K562 (cell line): Measurements from ENCODE around the gene ZNF433. TPM values are rescaled to one million over a fixed set of nuclear protein-coding genes. Genes with fewer than 3 reads are reported as not detected.

Experiments used
- ATAC-seq: fragments of 200-7000 bp; cut with Tn5 transposase; 3 replicates; pipeline ENCODE4 v1.9.1; 2020; ENCODE audit warnings: moderate library complexity
- BruUV-seq: library from RNA; stranded (reverse); fragments of 400-500 nt; replicated peaks from 2 replicates; lab custom pipeline; 2021; lab: Mats Ljungman, UMichigan
- CTCF ChIA-PET: fragments of 300-600 bp; formaldehyde crosslinking; extraction: SDS; loops from one replicate; lab custom pipeline; 2021; ENCODE audit warnings: low intra/inter-chr PET ratio; lab: Yijun Ruan, JAX
- POLR2A ChIA-PET: fragments of 300-600, 350-650 bp; sonication (Branson Sonifier 250); formaldehyde crosslinking; extraction: SDS; loops from one replicate; lab custom pipeline; 2021; ENCODE audit warnings: antibody characterized with exemption, inconsistent platforms; lab: Yijun Ruan, JAX
- DNase-seq, 4 experiments: peaks; one replicate each; pipeline versions ENCODE4 v3.0.0 to v3.0.0-alpha.2; 2011 to 2018; ENCODE audit warnings: low spot score in 3 of 4, mixed read lengths in 3 of 4; ENCODE audit errors: extremely low read depth in 1 of 4
- FAIRE-seq: peaks from 2 replicates; lab custom pipeline; 2011; peaks lifted over from hg19 to GRCh38; lab: Jason Lieb, UNC
- H2AFZ ChIP-seq: 2 replicates; pipeline ENCODE4 v1.6.0; 2011; ENCODE audit warnings: low read depth, low read length, control low read depth, inconsistent platforms
- H3K27ac ChIP-seq: fragments of 200-600 bp; 3 replicates; pipeline ENCODE4 v1.8.0; 2011; ENCODE audit warnings: low read depth, mild to moderate bottlenecking, control low read depth, inconsistent platforms, low read length, moderate library complexity, mixed read lengths; ENCODE audit errors: extremely low read depth
- H3K27me3 ChIP-seq, 2 experiments: fragments of 300-600 bp in 1 of 2; 2 replicates in 1 of 2; 3 replicates in 1 of 2; pipeline versions ENCODE4 v1.6.0 to v1.8.0; 2011; ENCODE audit warnings: inconsistent platforms in 2 of 2, low read length in 2 of 2, mild to moderate bottlenecking in 1 of 2, mixed read lengths in 1 of 2, moderate library complexity in 1 of 2; ENCODE audit not compliant: control insufficient read depth in 2 of 2, insufficient read depth in 2 of 2
- H3K36me3 ChIP-seq: fragments of 300-600 bp; 3 replicates; pipeline ENCODE4 v1.8.0; 2011; ENCODE audit warnings: mild to moderate bottlenecking, low read length, inconsistent platforms; ENCODE audit not compliant: control insufficient read depth, insufficient read depth
- H3K4me1 ChIP-seq, 2 experiments: fragments of 200-600 bp in 1 of 2; replicated peaks in 1 of 2; 2 replicates in 1 of 2; 3 replicates in 1 of 2; pipeline versions ENCODE4 v1.5.1 to v1.8.0; 2011; ENCODE audit warnings: inconsistent platforms in 2 of 2, low read length in 2 of 2, mild to moderate bottlenecking in 1 of 2, mixed read lengths in 1 of 2, moderate library complexity in 1 of 2; ENCODE audit not compliant: control insufficient read depth in 2 of 2, insufficient read depth in 2 of 2
- H3K4me2 ChIP-seq: 2 replicates; pipeline ENCODE4 v1.6.1; 2011; ENCODE audit warnings: low read length, control low read depth, inconsistent platforms, mixed read lengths; ENCODE audit not compliant: insufficient read depth
- H3K4me3 ChIP-seq: fragments of 200-600 bp; sonication (generic), shearing (Covaris generic); 2 replicates; pipeline ENCODE4 v1.5.1; 2016; ENCODE audit warnings: control low read depth, inconsistent platforms
- H3K79me2 ChIP-seq: fragments of 200-600 bp; 3 replicates; pipeline ENCODE4 v1.8.0; 2011; ENCODE audit warnings: low read length, inconsistent platforms; ENCODE audit not compliant: control insufficient read depth, insufficient read depth
- H3K9ac ChIP-seq, 2 experiments: 2 replicates each; pipeline versions ENCODE4 v1.6.0 to v1.6.1; 2011; ENCODE audit warnings: low read depth in 2 of 2, low read length in 2 of 2, control low read depth in 1 of 2, inconsistent platforms in 1 of 2, mild to moderate bottlenecking in 1 of 2, mixed read lengths in 1 of 2; ENCODE audit not compliant: insufficient read depth in 1 of 2
- H3K9me1 ChIP-seq: one replicate; pipeline ENCODE4 v1.6.0; 2011; ENCODE audit warnings: inconsistent platforms, mild to moderate bottlenecking, low read length, moderate library complexity; ENCODE audit not compliant: control insufficient read depth, insufficient read depth
- H3K9me3 ChIP-seq: replicated peaks from 2 replicates; pipeline ENCODE4 v1.5.1; 2011; ENCODE audit warnings: low read depth, low read length, inconsistent platforms; ENCODE audit not compliant: control insufficient read depth, insufficient read depth
- H4K20me1 ChIP-seq: replicated peaks from 2 replicates; pipeline ENCODE4 v1.6.1; 2011; ENCODE audit warnings: low read length, inconsistent platforms, mixed read lengths; ENCODE audit not compliant: control insufficient read depth, insufficient read depth
- CBX5 ChIP-seq: IDR thresholded peaks from 2 replicates; pipeline ENCODE4 v1.6.1; 2014; ENCODE audit warnings: low read depth, borderline replicate concordance
- MXI1 ChIP-seq: IDR thresholded peaks from 2 replicates; pipeline ENCODE4 v1.6.1; 2011; ENCODE audit warnings: low read depth, mild to moderate bottlenecking, improper control_type of control experiment, low read length
- SPI1 ChIP-seq: IDR thresholded peaks from 2 replicates; pipeline ENCODE4 v1.6.1; 2011; ENCODE audit warnings: low read depth, low read length, control low read depth, borderline replicate concordance
- ZNF644 ChIP-seq: fragments of 200-800 bp; sonication (Bioruptor generic); IDR thresholded peaks from 2 replicates; pipeline ENCODE4 v1.6.1; 2016; ENCODE audit warnings: low read depth, missing genetic modification characterization, missing compliant biosample characterization
- WGBS: fragments of 100-300 bp; shearing (Covaris generic); methylation state at CpG from one replicate; pipeline ENCODE4 v1.1.6; 2016; ENCODE audit warnings: low coverage, mixed read lengths; ENCODE audit not compliant: insufficient coverage; ENCODE audit errors: missing lambda C conversion rate; 5-methylcytosine and 5-hydroxymethylcytosine counted together
- in situ Hi-C: fragments of 300-500 bp; cut with MboI; formaldehyde crosslinking; loops from 4 replicates; pipeline ENCODE4 v1.15.0; 2018; ENCODE audit warnings: inconsistent platforms, mixed read lengths
- intact Hi-C: fragments of 100-400 bp; cut with micrococcal nuclease; formaldehyde crosslinking; loops from 2 replicates; pipeline ENCODE4 v1.14.2; 2022
- polyA plus RNA-seq, 8 experiments: library from polyadenylated mRNA; depleted of rRNA in 4 of 8; stranded (reverse) in 5 of 8; unstranded in 3 of 8; fragments of >200 nt; fragmentation: Nextera tagmentation in 2 of 8; fragmentation: Illumina TruSeq in 1 of 8; extraction: Ambion mirVana in 2 of 8; extraction: Trizol in 1 of 8; gene quantifications; 2 replicates each; pipeline versions ENCODE4 v1.2.1 to v1.2.3, GENCODE V29; 2011 to 2014; ENCODE audit warnings: inconsistent platforms in 1 of 8, missing spikeins in 1 of 8
- total RNA-seq, 7 experiments: library from RNA; depleted of rRNA in 6 of 7; stranded (reverse); fragments of >200 nt in 6 of 7; fragmentation: Illumina TruSeq in 2 of 7; extraction: Trizol in 2 of 7; gene quantifications; 2 replicates each; pipeline versions ENCODE4 v1.2.1 to v1.2.3, GENCODE V29; 2011 to 2021; ENCODE audit warnings: low replicate concordance in 1 of 7

ZNF433 gene
- total and polyA plus RNA-seq, 9 of the 15 experiments (the other 6 are each of a cell fraction or from before 2014, with no cell fraction given), result 2.0 to 4.1 (median 2.9) TPM

- no peaks in the 10 kb centered on the region for H3K9me1 ChIP-seq
- ATAC-seq, result no peak
- no TSS peak for BruUV-seq
- peaks cover 0 to 13% of the 10 kb centered on the region in 2 experiments; a peak in 2 of 5 replicates for H3K4me1 ChIP-seq
- in situ Hi-C loops (no loop called here), intact Hi-C loops (no loop called here)
- H3K4me3 ChIP-seq, result peak overlapping the region; percentile 44
- H3K9ac ChIP-seq, result peak overlapping the region; percentile 59 to 91; a peak in 3 of 4 replicates
- POLR2A ChIA-PET, result interaction anchor here (1.2 to 1.5 kb wide), 2 partner anchors 10 to 17 kb away, joined by 3 to 5 read pairs; partner anchors contain the start of gene ZNF433
- no peak for FAIRE-seq
- no peaks in the 10 kb centered on the region for H3K36me3 ChIP-seq
- peaks cover 5% of the 10 kb centered on the region; the same call in 1 of the 2 replicates for H3K9me3 ChIP-seq
- peak overlapping the region; percentile 64 for H3K4me2 ChIP-seq
- no peak for DNase-seq
- CTCF ChIA-PET, result no interaction called here
- peak overlapping the region; percentile 69; the same call in 1 of the 2 replicates for H2AFZ ChIP-seq
- no peaks in the 10 kb centered on the region for H4K20me1 ChIP-seq
- 37% methylated on average over 14 of the region's 14 CpGs for WGBS
- TF ChIP-seq SPI1 (0 out of 2 replicates have a peak, but pooled peaks have one; percentile 7), MXI1 (no peak)
- TF ChIP-seq, all 486 proteins: peak for 1
- H3K27ac ChIP-seq, result no peak overlapping the region
- H3K27me3 ChIP-seq, result no peaks in the 10 kb centered on the region
- H3K79me2 ChIP-seq, result no peaks in the 10 kb centered on the region
Observed at GRCh38 chr19:12052091-12052496, 16.6 kb upstream of the ZNF433 start.

GRCh38 chr19:12047868-12048267 lies 12.4 kb upstream of the ZNF433 start:
- Histone ChIP-seq H3K27ac (no peak overlapping the region), H3K4me2 (no peak overlapping the region), H4K20me1 (no peaks in the 10 kb centered on the region)
- TF ChIP-seq ZNF644 (no peak), CBX5 (no peak)
- TF ChIP-seq, all 486 proteins: peak for 0
- in situ Hi-C loops (no loop called here), intact Hi-C loops (no loop called here)
- ATAC-seq, result no peak
- Histone ChIP-seq H3K27me3 (no peaks in the 10 kb centered on the region), H3K79me2 (no peaks in the 10 kb centered on the region), H3K9ac (no peak overlapping the region), H3K4me1 (peaks cover 0 to 11% of the 10 kb centered on the region in 2 experiments; a peak in 2 of 5 replicates), H2AFZ (no peak overlapping the region), H3K4me3 (no peak overlapping the region), H3K36me3 (no peaks in the 10 kb centered on the region), H3K9me1 (no peaks in the 10 kb centered on the region), H3K9me3 (peaks cover 13% of the 10 kb centered on the region)
- POLR2A ChIA-PET, result no interaction called here
- WGBS, result 27% methylated on average over 2 of the region's 2 CpGs
- DNase-seq, result no peak
- no peak for FAIRE-seq
- CTCF ChIA-PET, result no interaction called here
- no TSS peak for BruUV-seq
